BJ (cell line): ENCODE data around the gene TMEM120B. TPM values are rescaled to one million over a fixed set of nuclear protein-coding genes. Genes with fewer than 3 reads are reported as not detected.

ENCODE experiments used
- CTCF ChIA-PET: fragments of 350-600 bp; formaldehyde crosslinking; extraction: SDS; loops from one replicate; lab custom pipeline; 2021; ENCODE audit warnings: antibody characterized with exemption, inconsistent platforms; lab: Yijun Ruan, JAX
- POLR2A ChIA-PET: fragments of 300-600 bp; sonication (Branson Sonifier 250); formaldehyde crosslinking; extraction: SDS; loops from one replicate; lab custom pipeline; 2021; ENCODE audit warnings: antibody characterized with exemption; lab: Charles Lee
- DNase-seq: peaks from one replicate; pipeline ENCODE4 v3.0.0-alpha.2; 2011; ENCODE audit warnings: low read depth
- H3K27me3 ChIP-seq: 2 replicates; pipeline ENCODE4 v1.6.0; 2011; ENCODE audit warnings: low read length; ENCODE audit not compliant: control insufficient read depth, insufficient read depth
- H3K36me3 ChIP-seq: 2 replicates; pipeline ENCODE4 v1.5.1; 2011; ENCODE audit warnings: low read length; ENCODE audit not compliant: control insufficient read depth, insufficient read depth
- H3K4me3 ChIP-seq: 2 replicates; pipeline ENCODE4 v1.5.1; 2011; ENCODE audit warnings: low read depth, mild to moderate bottlenecking, control low read depth, low read length
- polyA plus RNA-seq: library from polyadenylated mRNA; depleted of rRNA; stranded (reverse); fragments of >200 nt; gene quantifications from 2 replicates; pipeline ENCODE4 v1.2.3, GENCODE V29; 2011
- TF ChIP-seq, protein P1 (sequence below): IDR thresholded peaks from 2 replicates; pipeline ENCODE4 v1.5.1; 2011; ENCODE audit warnings: low read depth, mild to moderate bottlenecking, control low read depth, inconsistent platforms, low read length, moderate library complexity; ENCODE audit not compliant: insufficient read depth

The TMEM120B gene
- polyA plus RNA-seq, 1 experiment: 11.4 TPM

DNA sequence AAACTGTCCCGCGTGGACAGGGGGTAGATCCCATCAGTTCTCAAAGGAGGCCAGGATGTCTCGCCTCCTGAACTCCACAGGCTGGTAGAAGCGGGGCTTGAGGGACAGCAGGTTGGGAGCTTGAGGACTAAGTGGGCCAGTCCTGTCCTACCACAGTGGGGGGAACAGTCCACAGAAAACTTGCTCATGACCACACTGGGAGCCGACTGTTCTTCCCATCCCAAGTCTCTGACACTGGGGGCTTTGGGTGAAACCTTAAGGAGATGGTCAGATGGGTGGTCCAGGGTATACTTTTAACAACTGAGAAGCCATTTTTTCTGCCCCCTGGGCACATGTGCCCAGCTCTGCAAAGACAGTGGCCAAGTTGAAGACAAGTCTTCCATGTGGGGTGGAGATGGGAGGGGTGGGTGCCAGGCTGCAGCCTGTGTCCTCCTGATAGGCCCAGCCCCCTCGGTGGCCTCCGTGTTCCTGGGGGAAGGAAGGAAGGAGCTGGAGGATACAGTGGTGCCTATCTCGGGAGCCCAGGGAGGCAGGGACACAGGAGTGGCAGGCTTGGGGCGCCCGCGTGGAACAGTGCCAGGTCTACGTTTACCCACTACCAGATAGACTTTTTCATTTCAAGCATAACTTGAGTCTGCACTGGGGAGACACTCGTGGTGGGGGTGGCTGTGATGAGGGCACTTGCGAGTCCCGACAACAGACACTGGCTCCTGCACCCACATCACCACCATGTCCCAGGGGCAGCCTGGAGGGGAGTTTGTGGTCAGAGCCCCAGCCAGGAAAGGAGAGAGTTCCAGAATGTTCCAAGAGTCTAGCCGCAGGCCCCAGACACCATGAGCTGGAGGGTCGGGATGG is 66.2 kb downstream of the TMEM120B start:
- no peaks in the 10 kb centered on the region for H3K27me3 ChIP-seq
- ChIA-PET CTCF (interaction anchor here (1.0 to 17.3 kb wide), 4 partner anchors 12 to 114 kb away, joined by 3 to 322 read pairs (median 74); partner anchors contain the start of gene RHOF), POLR2A (no interaction called here)
- peaks cover 7% of the 10 kb centered on the region for H3K36me3 ChIP-seq
- TF ChIP-seq, protein P1, sequence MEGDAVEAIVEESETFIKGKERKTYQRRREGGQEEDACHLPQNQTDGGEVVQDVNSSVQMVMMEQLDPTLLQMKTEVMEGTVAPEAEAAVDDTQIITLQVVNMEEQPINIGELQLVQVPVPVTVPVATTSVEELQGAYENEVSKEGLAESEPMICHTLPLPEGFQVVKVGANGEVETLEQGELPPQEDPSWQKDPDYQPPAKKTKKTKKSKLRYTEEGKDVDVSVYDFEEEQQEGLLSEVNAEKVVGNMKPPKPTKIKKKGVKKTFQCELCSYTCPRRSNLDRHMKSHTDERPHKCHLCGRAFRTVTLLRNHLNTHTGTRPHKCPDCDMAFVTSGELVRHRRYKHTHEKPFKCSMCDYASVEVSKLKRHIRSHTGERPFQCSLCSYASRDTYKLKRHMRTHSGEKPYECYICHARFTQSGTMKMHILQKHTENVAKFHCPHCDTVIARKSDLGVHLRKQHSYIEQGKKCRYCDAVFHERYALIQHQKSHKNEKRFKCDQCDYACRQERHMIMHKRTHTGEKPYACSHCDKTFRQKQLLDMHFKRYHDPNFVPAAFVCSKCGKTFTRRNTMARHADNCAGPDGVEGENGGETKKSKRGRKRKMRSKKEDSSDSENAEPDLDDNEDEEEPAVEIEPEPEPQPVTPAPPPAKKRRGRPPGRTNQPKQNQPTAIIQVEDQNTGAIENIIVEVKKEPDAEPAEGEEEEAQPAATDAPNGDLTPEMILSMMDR: no peak
- DNase-seq: no peak
- no peak overlapping the region for H3K4me3 ChIP-seq

DNA sequence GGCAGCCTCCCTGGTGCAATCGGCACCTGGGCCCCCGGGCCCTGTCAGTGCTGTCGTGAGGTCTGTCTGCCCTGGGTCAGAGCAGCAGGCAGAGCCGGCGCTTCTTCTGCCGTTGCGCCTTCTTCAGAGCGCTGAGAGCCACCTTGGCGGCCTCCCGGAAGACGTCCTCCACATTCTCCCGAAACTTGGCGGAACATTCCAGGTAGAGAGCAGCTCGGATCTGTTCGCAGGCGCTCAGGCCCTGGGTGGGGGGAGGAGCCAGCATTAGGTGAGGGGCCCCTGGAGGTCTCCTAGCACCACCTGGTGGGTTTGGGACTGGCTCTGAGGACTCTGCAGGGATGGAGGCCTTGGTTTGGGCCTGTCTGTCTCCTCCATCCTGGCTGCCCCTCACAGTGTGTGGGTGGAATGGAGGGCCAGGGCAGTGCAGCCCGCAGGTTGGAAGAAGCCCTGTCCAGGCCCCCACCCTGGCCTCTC is 66.9 kb downstream of the TMEM120B start:
- no peaks in the 10 kb centered on the region for H3K27me3 ChIP-seq
- TF ChIP-seq, protein P1: no peak
- DNase-seq: no peak
- peaks cover 7% of the 10 kb centered on the region for H3K36me3 ChIP-seq
- POLR2A ChIA-PET: no interaction called here
- H3K4me3 ChIP-seq: no peak overlapping the region
- CTCF ChIA-PET: interaction anchor here (1.0 to 17.3 kb wide), 3 partner anchors 11 to 114 kb away, joined by 3 to 322 read pairs (median 16); partner anchors contain the start of gene RHOF

DNA sequence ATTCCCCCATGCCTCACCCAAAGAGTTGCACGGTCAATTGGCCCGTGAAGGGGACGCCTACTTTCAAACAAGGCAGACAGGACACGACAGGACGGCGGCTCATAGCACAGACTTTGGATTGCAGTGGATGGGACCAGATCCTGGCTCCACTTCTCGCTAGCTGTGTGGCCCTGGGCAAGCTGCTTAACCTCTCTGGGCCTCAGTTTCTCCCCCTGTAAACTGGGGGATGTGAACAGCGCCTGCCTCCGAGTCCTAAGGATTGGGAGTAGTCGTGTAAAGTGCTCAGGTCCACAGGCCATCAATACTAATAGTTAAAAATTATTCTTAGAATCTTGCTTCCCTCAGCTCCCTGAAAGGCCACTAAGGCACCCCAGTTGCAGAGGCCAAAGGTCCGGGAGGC is 67.9 kb downstream of the TMEM120B start:
- POLR2A ChIA-PET: no interaction called here

DNA sequence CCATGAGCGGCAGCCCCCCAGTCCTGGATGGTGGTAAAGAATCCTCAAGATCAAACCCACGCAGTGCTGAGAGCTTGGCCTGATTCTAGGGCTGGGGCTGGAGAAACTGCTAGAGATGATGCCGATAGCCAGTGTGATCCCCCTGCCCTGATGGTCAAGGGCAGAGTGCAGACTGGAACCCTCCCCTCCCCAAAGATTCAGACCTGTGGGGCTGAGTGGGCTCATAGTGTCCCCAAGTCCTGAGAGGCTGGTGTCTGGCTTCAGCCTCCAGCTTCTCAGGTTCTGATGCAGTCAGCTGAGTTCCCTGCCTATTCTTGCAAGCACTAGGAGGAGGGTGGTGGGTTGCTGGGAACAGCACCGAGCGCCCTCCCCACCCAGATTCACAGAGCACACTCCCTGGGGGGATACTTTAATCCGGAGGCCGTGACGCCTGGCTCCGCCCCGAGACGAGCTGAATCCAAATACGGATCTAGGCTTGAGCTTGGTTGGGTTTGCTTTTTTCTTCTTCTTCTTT is 69.0 kb downstream of the TMEM120B start:
- DNase-seq: no peak
- CTCF ChIA-PET: interaction anchor here (0.6 to 17.3 kb wide), 8 partner anchors 9 to 107 kb away, joined by 3 to 322 read pairs (median 6); partner anchors contain the start of genes PSMD9, RHOF and TMEM120B
- POLR2A ChIA-PET: interaction anchor here (1.0 kb wide), 1 partner anchor 80 kb away, joined by 4 read pairs; no protein-coding TSS in a partner anchor
- Histone ChIP-seq H3K27me3 (no peaks in the 10 kb centered on the region), H3K4me3 (no peak overlapping the region), H3K36me3 (peaks cover 4% of the 10 kb centered on the region)
- TF ChIP-seq, protein P1: no peak

More for the DNA sequence above, 67.9 kb downstream of the TMEM120B start:
- TF ChIP-seq, protein P1: no peak
- no peaks in the 10 kb centered on the region for H3K27me3 ChIP-seq
- H3K36me3 ChIP-seq: peaks cover 4% of the 10 kb centered on the region
- CTCF ChIA-PET: interaction anchor here (1.0 to 17.3 kb wide), 2 partner anchors 10 to 32 kb away, joined by 3 to 322 read pairs; partner anchors contain the start of gene RHOF
- no peak for DNase-seq
- no peak overlapping the region for H3K4me3 ChIP-seq
